HG03457 (cell line): ENCODE data around the gene CALB2.
A peak's percentile ranks its signal among the peaks of the same experiment; 100 is the strongest.

ENCODE experiments used
- ATAC-seq: cut with Tn5 transposase; IDR thresholded peaks from one replicate; pipeline ENCODE4 v1.9.1; 2021; ENCODE audit warnings: moderate number of reproducible peaks; ENCODE audit not compliant: unreplicated experiment

Gene CALB2

DNA sequence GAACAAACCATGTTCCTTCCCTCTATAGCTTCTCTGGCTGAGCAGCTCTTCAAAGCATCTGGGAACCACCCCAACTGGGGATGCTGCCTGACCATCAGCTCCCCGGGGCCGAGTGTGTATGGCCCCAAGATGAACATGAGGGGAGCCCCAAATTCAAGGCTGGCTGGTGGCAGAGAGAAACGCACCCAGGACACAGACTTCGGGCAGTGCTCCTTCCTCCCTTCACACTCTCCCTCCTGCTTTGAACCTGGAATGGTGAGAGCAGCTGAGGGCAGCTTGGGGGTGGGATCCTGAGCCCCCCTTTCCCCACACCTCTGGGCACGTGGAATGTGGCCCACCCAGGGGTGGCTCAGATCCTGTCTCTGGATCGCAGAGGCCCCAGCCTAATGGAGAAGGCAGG lies 66.1 kb downstream of the CALB2 start:
- no peak for ATAC-seq

DNA sequence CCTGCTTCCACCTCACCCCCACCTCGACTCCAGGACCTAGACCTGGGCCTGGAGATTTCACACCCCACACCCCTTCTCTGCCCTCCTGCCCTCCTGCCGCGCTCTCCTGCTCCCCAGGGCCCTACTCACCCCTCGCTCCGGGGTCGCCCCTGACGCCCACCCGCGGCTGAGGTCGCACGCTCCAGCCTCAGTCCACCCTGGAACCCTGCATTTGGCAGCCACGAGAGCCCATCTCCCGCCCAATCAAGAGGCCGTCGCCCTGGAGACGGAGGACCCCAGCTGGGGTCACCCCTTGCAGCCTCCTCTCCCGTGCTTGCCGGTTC lies 67.2 kb downstream of the CALB2 start:
- ATAC-seq = no peak

DNA sequence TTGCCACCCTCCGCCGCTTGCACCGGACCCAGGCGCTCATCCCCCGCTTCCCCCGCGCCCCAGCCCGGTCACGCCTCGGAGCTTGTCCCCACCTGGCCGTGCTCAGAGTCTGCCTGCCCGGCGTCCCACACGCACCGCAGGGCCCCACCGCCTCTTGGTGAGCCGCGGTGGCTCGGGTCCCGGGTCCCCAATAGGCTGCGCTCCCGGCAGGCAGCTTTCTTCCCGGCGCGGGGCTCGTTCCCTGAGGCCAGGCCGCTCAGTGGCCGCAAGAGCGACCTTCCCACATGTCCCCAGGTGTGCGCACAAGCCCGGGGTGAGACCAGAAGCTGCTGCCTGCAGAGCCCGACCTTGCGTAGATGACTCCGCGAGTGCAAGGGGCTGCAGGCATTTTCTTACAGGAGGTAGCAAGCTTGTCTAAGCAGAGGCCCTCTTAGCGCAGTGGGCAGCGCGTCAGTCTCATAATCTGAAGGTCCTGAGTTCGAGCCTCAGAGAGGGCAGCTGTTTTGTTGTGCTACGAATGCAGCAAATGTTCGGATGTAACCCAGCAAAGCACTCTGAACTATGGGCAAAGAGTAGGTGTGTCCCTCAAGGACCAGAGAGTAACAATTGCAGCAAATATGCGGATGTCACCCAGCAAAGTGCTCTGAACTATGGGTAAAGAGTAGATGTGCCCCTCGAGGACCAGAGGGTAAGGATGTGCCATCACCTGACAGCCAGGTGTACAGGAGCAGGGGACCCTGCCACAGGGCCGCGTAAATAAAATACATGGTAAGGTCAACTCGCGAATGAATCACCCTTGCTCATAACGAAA lies 67.8 kb downstream of the CALB2 start:
- peak; percentile 58 for ATAC-seq

DNA sequence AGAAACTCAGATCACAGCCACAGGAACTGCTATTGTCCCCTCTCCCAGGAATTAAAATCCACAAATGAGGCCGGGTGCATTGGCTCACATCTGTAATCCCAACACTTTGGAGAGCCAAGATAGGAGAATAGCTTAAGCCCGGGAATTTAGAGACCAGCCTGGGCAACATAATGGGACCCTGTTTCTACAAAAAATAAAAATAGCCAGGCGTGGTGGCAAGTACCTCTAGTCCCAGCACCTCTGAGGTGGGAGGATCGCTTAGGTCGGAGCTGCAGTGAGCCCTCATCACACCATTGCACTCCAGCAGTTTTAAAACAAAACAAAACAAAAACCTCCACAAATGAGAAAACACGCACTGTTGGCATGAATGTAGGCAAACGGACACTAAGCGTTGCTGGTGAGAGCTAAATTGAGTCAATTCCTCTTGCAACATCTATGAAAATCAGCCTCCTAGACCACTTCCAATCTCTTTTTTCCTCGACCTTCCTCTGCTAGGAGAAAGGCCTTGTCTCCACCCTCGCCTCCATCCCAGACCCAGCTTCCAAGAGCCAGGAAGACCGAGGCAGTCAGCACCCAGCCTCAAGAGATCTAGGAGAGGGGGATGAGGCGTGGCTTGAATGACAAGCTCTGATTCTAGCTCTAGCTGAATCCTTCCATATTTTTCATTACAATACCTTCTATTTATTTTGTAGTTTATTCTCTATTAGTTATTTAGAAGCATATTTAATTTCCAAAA lies 68.5 kb downstream of the CALB2 start:
- no peak for ATAC-seq

DNA sequence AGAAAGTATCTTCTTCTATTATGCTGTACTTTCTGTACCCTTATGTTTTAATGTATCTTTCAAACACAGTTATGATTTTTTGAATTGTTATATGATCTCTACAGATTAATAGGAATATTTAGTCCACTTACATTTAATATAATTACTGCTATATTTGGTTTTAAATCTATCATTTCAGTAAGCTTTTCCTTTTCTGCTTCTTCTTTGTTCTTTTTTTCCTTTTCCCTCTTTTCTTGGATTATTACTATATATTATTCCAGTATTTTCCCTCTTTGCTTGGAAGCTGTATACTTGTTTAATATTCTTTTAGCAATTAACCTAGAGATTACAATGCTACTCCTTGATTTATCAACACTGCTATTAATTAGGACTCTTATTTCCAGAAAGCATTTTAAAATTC lies 69.9 kb downstream of the CALB2 start:
- no peak for ATAC-seq

DNA sequence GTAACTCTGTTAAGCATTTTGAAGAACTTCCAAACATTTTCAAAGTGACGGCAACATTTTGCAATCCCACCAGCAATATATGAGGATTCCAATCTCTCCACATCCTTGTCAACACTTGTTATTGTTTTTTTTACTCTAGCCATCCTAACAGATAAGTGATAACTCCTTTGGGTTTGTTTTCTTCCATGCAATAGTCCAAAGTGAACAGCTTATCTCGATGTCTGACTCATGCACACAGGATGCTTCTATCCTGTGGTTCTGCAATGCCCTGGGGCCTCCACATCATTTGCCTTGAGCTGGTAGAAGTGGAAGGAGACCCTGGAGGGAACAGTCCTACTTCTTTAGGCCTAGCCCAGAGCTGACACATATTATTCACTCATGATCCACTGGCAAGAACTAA lies 70.4 kb downstream of the CALB2 start:
- ATAC-seq = no peak

DNA sequence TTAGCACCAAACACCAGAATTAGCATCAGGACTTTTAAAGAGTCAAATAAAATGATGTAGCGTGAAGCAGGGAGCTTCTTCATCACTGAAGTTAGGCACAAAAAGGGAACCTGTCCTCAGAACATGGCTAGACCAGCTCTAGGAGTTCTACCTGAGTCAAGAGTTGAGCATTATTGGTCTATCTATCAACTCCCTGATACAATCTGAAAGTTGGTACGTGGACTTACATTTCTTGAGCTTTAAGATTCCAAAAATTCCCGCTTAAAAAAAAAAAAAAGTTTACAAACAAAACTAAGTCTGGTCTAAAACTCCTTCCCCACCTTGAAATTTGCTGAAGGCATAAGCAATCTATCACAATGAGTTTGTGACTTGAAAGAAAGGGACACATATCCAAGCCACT lies 71.1 kb downstream of the CALB2 start:
- ATAC-seq = no peak

DNA sequence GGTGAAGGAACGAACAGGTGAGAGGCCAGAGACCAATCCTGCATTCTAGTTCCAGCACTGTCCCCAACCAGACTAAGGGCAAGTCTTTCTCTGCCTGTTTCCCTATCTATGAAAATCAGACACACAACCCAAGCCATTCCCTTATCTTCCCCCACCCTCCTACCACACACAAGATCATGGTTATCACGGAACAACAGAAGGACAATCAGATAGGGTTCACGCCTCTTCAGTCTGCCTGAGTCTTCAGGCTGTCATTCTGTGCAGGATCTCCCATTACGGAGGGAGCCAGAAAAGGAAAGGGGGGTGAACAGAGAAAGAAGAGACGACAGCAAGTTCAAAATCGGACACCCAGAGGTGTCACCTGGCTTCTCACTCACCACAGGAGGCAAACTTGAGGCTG lies 72.2 kb downstream of the CALB2 start:
- ATAC-seq = no peak

DNA sequence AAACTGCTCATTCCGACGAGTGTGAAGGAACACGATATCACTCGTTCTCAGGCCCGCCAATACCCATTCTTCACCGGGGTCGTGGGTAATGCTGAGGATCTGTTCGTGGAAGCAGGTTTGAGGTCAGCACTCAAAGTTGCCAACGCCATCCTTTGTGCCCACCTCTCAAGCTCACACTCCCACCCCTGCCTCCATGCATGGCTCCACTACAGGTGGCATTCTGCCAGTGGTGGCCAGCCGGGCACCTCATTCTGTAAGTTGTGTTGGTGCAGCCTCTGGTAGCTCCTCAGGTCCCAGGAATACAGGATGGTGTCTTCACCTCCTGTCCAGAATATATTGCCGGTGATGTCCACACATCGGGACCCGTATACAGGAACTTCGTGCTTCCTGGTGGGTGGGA lies 72.7 kb downstream of the CALB2 start:
- no peak for ATAC-seq

DNA sequence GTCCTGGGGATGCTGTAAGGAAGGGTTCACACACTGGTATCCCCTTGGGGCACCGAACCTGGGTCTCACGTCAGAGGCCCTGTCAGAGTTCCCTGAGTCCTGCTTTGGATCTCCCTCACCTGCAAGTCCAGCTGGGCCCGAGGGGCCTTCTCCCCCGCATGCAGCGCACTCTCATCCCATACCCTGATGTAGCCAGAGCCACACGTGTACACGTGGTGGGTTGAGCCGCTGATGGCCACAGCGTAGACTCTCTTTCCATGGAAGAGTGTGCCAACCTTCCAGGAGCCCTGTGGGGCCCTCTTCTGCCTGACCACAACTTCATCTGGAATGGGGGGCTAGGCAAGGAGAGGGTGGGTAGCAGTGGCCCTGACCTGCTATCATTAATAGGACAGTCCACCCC lies 73.5 kb downstream of the CALB2 start:
- no peak for ATAC-seq

DNA sequence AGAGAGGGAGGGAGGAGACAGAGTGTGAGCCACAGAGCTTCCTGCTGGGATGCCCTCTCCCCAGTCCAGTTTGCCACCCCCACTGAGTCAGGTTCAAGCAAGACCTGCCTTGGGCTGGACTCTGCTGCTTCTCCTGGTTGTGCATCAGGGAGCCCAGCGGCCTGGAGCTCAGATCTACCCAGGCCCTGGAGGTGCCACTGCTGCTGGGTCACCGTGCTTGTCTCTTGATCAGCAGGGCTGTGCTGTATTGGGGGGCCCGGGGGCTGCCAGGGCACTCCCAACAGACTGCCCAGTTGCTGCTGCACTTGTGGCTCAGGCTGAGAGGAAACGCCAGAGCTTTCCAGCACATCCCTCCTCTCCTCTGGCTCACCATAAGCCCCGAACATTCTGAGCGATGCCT lies 74.4 kb downstream of the CALB2 start:
- no peak for ATAC-seq

DNA sequence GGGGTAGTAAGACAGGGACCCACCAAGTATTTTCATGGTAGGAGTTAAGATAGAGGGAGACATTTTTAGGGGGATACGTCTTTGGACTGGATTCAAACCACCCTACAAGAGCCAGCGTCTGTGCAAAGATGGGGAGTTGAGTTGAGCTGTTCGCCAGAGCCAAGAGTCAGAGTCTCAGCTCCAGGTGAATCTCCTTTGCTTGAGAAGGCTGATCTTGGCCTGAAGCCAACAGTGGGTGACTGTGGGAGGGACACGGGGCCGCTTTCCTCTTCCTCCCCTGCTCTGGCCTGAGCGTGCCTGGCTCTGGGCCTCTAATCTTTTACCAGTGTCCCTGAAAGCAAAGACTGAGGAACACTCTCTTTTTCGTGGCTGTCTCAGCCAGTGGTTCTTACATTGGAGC lies 78.0 kb downstream of the CALB2 start:
- no peak for ATAC-seq

DNA sequence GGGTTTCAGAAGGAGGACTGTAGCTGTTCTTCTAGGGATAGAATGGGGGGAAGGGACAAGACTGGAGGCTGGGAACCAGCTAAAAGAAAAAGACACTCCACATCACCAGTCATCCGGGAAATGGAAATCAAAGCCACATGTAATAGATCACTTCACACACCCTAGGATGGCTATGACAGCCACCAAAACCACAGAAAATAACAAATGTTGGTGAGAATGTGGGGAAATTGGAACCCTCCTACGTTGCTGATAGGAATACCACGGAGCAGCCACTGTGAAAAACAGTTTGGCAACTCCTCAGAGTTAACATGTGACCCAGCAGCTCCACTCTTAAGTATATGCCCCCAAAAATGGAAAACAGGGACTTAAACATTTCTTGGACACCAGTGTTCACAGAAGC lies 81.0 kb downstream of the CALB2 start:
- ATAC-seq = no peak
